K562 (cell line): ENCODE measurements around the gene LPCAT3. TPM values are rescaled to one million over a fixed set of nuclear protein-coding genes. Genes with fewer than 3 reads are reported as not detected.

Source experiments
- ATAC-seq: fragments of 200-7000 bp; cut with Tn5 transposase; 3 replicates; pipeline ENCODE4 v1.9.1; 2020; ENCODE audit warnings: moderate library complexity
- BruUV-seq: library from RNA; stranded (reverse); fragments of 400-500 nt; replicated peaks from 2 replicates; lab custom pipeline; 2021; lab: Mats Ljungman, UMichigan
- CTCF ChIA-PET: fragments of 300-600 bp; formaldehyde crosslinking; extraction: SDS; loops from one replicate; lab custom pipeline; 2021; ENCODE audit warnings: low intra/inter-chr PET ratio; lab: Yijun Ruan, JAX
- POLR2A ChIA-PET: fragments of 300-600, 350-650 bp; sonication (Branson Sonifier 250); formaldehyde crosslinking; extraction: SDS; loops from one replicate; lab custom pipeline; 2021; ENCODE audit warnings: antibody characterized with exemption, inconsistent platforms; lab: Yijun Ruan, JAX
- DNase-seq, 4 experiments: peaks; one replicate each; pipeline versions ENCODE4 v3.0.0 to v3.0.0-alpha.2; 2011 to 2018; ENCODE audit warnings: low spot score in 3 of 4, mixed read lengths in 3 of 4; ENCODE audit errors: extremely low read depth in 1 of 4
- FAIRE-seq: peaks from 2 replicates; lab custom pipeline; 2011; peaks lifted over from hg19 to GRCh38; lab: Jason Lieb, UNC
- H2AFZ ChIP-seq: 2 replicates; pipeline ENCODE4 v1.6.0; 2011; ENCODE audit warnings: low read depth, low read length, control low read depth, inconsistent platforms
- H3K27ac ChIP-seq: fragments of 200-600 bp; 3 replicates; pipeline ENCODE4 v1.8.0; 2011; ENCODE audit warnings: low read depth, mild to moderate bottlenecking, control low read depth, inconsistent platforms, low read length, moderate library complexity, mixed read lengths; ENCODE audit errors: extremely low read depth
- H3K27me3 ChIP-seq, 2 experiments: fragments of 300-600 bp in 1 of 2; 2 replicates in 1 of 2; 3 replicates in 1 of 2; pipeline versions ENCODE4 v1.6.0 to v1.8.0; 2011; ENCODE audit warnings: inconsistent platforms in 2 of 2, low read length in 2 of 2, mild to moderate bottlenecking in 1 of 2, mixed read lengths in 1 of 2, moderate library complexity in 1 of 2; ENCODE audit not compliant: control insufficient read depth in 2 of 2, insufficient read depth in 2 of 2
- H3K36me3 ChIP-seq: fragments of 300-600 bp; 3 replicates; pipeline ENCODE4 v1.8.0; 2011; ENCODE audit warnings: mild to moderate bottlenecking, low read length, inconsistent platforms; ENCODE audit not compliant: control insufficient read depth, insufficient read depth
- H3K4me1 ChIP-seq, 2 experiments: fragments of 200-600 bp in 1 of 2; replicated peaks in 1 of 2; 2 replicates in 1 of 2; 3 replicates in 1 of 2; pipeline versions ENCODE4 v1.5.1 to v1.8.0; 2011; ENCODE audit warnings: inconsistent platforms in 2 of 2, low read length in 2 of 2, mild to moderate bottlenecking in 1 of 2, mixed read lengths in 1 of 2, moderate library complexity in 1 of 2; ENCODE audit not compliant: control insufficient read depth in 2 of 2, insufficient read depth in 2 of 2
- H3K4me2 ChIP-seq: 2 replicates; pipeline ENCODE4 v1.6.1; 2011; ENCODE audit warnings: low read length, control low read depth, inconsistent platforms, mixed read lengths; ENCODE audit not compliant: insufficient read depth
- H3K4me3 ChIP-seq: fragments of 200-600 bp; sonication (generic), shearing (Covaris generic); 2 replicates; pipeline ENCODE4 v1.5.1; 2016; ENCODE audit warnings: control low read depth, inconsistent platforms
- H3K79me2 ChIP-seq: fragments of 200-600 bp; 3 replicates; pipeline ENCODE4 v1.8.0; 2011; ENCODE audit warnings: low read length, inconsistent platforms; ENCODE audit not compliant: control insufficient read depth, insufficient read depth
- H3K9ac ChIP-seq, 2 experiments: 2 replicates each; pipeline versions ENCODE4 v1.6.0 to v1.6.1; 2011; ENCODE audit warnings: low read depth in 2 of 2, low read length in 2 of 2, control low read depth in 1 of 2, inconsistent platforms in 1 of 2, mild to moderate bottlenecking in 1 of 2, mixed read lengths in 1 of 2; ENCODE audit not compliant: insufficient read depth in 1 of 2
- H3K9me1 ChIP-seq: one replicate; pipeline ENCODE4 v1.6.0; 2011; ENCODE audit warnings: inconsistent platforms, mild to moderate bottlenecking, low read length, moderate library complexity; ENCODE audit not compliant: control insufficient read depth, insufficient read depth
- H3K9me3 ChIP-seq: replicated peaks from 2 replicates; pipeline ENCODE4 v1.5.1; 2011; ENCODE audit warnings: low read depth, low read length, inconsistent platforms; ENCODE audit not compliant: control insufficient read depth, insufficient read depth
- H4K20me1 ChIP-seq: replicated peaks from 2 replicates; pipeline ENCODE4 v1.6.1; 2011; ENCODE audit warnings: low read length, inconsistent platforms, mixed read lengths; ENCODE audit not compliant: control insufficient read depth, insufficient read depth
- GABPB1 ChIP-seq: sonication (generic); formaldehyde crosslinking; IDR thresholded peaks from 2 replicates; pipeline ENCODE4 v1.8.0; 2022; ENCODE audit warnings: mild to moderate bottlenecking, missing genetic modification reagents
- ILF3 ChIP-seq: fragments of 450-650 bp; IDR thresholded peaks from 2 replicates; pipeline ENCODE4 v1.6.1; 2018; ENCODE audit warnings: antibody characterized with exemption, mild to moderate bottlenecking, moderate library complexity, borderline replicate concordance
- KHSRP ChIP-seq: fragments of 450-650 bp; IDR thresholded peaks from 2 replicates; pipeline ENCODE4 v1.6.1; 2017
- POLR2B ChIP-seq: fragments of 450-650 bp; IDR thresholded peaks from 2 replicates; pipeline ENCODE4 v1.6.1; 2018; ENCODE audit warnings: low read depth; ENCODE audit not compliant: partially characterized antibody
- SP2 ChIP-seq: IDR thresholded peaks from 2 replicates; pipeline ENCODE4 v1.6.1; 2011; ENCODE audit warnings: mild to moderate bottlenecking, low read depth, low read length, moderate library complexity; ENCODE audit not compliant: poor library complexity, severe bottlenecking; ENCODE audit errors: extremely low read depth
- TEAD4 ChIP-seq, 2 experiments: sonication (generic) in 1 of 2; formaldehyde crosslinking in 1 of 2; IDR thresholded peaks; 2 replicates each; pipeline versions ENCODE4 v1.6.1 to v1.8.0; 2012 to 2022; ENCODE audit warnings: borderline replicate concordance in 1 of 2, inconsistent platforms in 1 of 2, low read length in 1 of 2, mild to moderate bottlenecking in 1 of 2, missing genetic modification reagents in 1 of 2
- ZNF23 ChIP-seq: fragments of 250-450 bp; sonication (Bioruptor Pico); IDR thresholded peaks from 2 replicates; pipeline ENCODE4 v1.4.0; 2020; ENCODE audit warnings: mild to moderate bottlenecking
- ZNF263 ChIP-seq: sonication (generic); formaldehyde crosslinking; IDR thresholded peaks from 2 replicates; pipeline ENCODE4 v1.8.0; 2022; ENCODE audit warnings: mild to moderate bottlenecking, missing genetic modification reagents, borderline replicate concordance
- WGBS: fragments of 100-300 bp; shearing (Covaris generic); methylation state at CpG from one replicate; pipeline ENCODE4 v1.1.6; 2016; ENCODE audit warnings: low coverage, mixed read lengths; ENCODE audit not compliant: insufficient coverage; ENCODE audit errors: missing lambda C conversion rate; 5-methylcytosine and 5-hydroxymethylcytosine counted together
- in situ Hi-C: fragments of 300-500 bp; cut with MboI; formaldehyde crosslinking; loops from 4 replicates; pipeline ENCODE4 v1.15.0; 2018; ENCODE audit warnings: inconsistent platforms, mixed read lengths
- intact Hi-C: fragments of 100-400 bp; cut with micrococcal nuclease; formaldehyde crosslinking; loops from 2 replicates; pipeline ENCODE4 v1.14.2; 2022
- polyA plus RNA-seq, 8 experiments: library from polyadenylated mRNA; depleted of rRNA in 4 of 8; stranded (reverse) in 5 of 8; unstranded in 3 of 8; fragments of >200 nt; fragmentation: Nextera tagmentation in 2 of 8; fragmentation: Illumina TruSeq in 1 of 8; extraction: Ambion mirVana in 2 of 8; extraction: Trizol in 1 of 8; gene quantifications; 2 replicates each; pipeline versions ENCODE4 v1.2.1 to v1.2.3, GENCODE V29; 2011 to 2014; ENCODE audit warnings: inconsistent platforms in 1 of 8, missing spikeins in 1 of 8
- total RNA-seq, 7 experiments: library from RNA; depleted of rRNA in 6 of 7; stranded (reverse); fragments of >200 nt in 6 of 7; fragmentation: Illumina TruSeq in 2 of 7; extraction: Trizol in 2 of 7; gene quantifications; 2 replicates each; pipeline versions ENCODE4 v1.2.1 to v1.2.3, GENCODE V29; 2011 to 2021; ENCODE audit warnings: low replicate concordance in 1 of 7
- TF ChIP-seq, protein P1 (sequence below): sonication (generic); formaldehyde crosslinking; IDR thresholded peaks from 2 replicates; pipeline ENCODE4 v1.8.1; 2023; ENCODE audit warnings: mild to moderate bottlenecking, missing genetic modification reagents
- TF ChIP-seq, protein P2 (sequence below): sonication (generic); formaldehyde crosslinking; IDR thresholded peaks from 2 replicates; pipeline ENCODE4 v1.8.0; 2022; ENCODE audit warnings: missing genetic modification reagents, mild to moderate bottlenecking, borderline replicate concordance
- TF ChIP-seq, protein P3 (sequence below): fragments of 250-450 bp; sonication (Bioruptor Pico); IDR thresholded peaks from 2 replicates; pipeline ENCODE4 v1.4.0; 2020

The LPCAT3 gene
- total and polyA plus RNA-seq, 9 of the 15 experiments (the other 6 are each of a cell fraction or from before 2014, with no cell fraction given) = 4.9 to 52.5 (median 25.3) TPM

DNA sequence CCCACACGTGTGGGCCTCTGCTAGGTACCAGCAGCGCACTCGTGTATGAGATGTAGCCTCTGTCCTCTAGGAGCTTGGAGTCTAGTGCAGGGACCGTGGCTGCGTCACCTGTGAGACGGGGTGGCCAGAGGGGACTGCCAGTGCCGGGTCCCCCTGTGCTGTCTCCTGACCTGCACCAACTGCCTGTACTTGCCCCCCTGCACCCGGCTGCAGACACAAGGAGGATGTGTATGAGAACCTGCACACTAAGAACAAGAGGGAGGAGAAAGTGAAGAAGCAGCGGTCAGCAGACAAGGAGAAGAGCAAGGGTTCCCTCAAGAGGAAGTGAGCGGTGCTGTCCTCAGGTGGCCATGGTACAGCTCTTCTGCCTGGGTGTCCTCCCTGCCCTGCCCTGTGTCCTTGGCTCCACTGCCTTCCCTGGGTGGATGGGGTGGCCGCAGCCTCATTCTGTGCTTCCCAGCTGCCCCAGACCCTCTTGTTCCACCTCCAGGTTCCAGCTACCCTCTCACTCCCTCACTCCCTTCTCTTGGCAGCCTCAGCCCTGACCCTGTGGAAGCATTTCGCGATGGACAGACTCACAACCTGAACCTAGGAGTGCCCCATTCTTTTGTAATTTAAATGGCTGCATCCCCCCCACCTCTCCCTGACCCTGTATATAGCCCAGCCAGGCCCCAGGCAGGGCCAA is 57.5 kb downstream of the LPCAT3 start:
- Histone ChIP-seq H3K27ac (peak overlapping the region; percentile 96), H3K4me1 (peaks cover 41 to 72% of the 10 kb centered on the region in 2 experiments), H3K4me3 (peak overlapping the region; percentile 42), H3K9ac (peak overlapping the region; percentile 92 to 96), H3K9me1 (no peaks in the 10 kb centered on the region), H3K4me2 (peak overlapping the region; percentile 95), H3K27me3 (no peaks in the 10 kb centered on the region), H3K36me3 (peaks cover 13% of the 10 kb centered on the region; the same call in 1 of the 3 replicates), H2AFZ (peak overlapping the region; percentile 89), H3K79me2 (peaks cover 10% of the 10 kb centered on the region; the same call in 2 of the 3 replicates), H4K20me1 (no peaks in the 10 kb centered on the region), H3K9me3 (no peaks in the 10 kb centered on the region)
- no TSS peak for BruUV-seq
- intact Hi-C loops = loop anchor here (1.0 to 10.0 kb wide), 3 partner anchors 14 to 224 kb away; partner anchors contain the start of gene PEX5
- ChIA-PET CTCF (interaction anchor here (1.4 to 1.8 kb wide), 3 partner anchors 16 to 91 kb away, joined by 4 to 13 read pairs (median 5); partner anchors contain the start of genes C12orf57 and RNU7-1), POLR2A (interaction anchor here (0.6 to 8.0 kb wide), 16 partner anchors 9 to 406 kb away, joined by 3 to 98 read pairs (median 4); partner anchors contain the start of genes C12orf57, RNU7-1, SPSB2 and TPI1)
- WGBS = 70% methylated on average over 11 of the region's 13 CpGs
- ATAC-seq (peak; percentile 50), FAIRE-seq (peak; percentile 81), DNase-seq (peak in 1 of 4 experiments; percentile 65)
- in situ Hi-C loops = no loop called here
- TF ChIP-seq, protein P1, sequence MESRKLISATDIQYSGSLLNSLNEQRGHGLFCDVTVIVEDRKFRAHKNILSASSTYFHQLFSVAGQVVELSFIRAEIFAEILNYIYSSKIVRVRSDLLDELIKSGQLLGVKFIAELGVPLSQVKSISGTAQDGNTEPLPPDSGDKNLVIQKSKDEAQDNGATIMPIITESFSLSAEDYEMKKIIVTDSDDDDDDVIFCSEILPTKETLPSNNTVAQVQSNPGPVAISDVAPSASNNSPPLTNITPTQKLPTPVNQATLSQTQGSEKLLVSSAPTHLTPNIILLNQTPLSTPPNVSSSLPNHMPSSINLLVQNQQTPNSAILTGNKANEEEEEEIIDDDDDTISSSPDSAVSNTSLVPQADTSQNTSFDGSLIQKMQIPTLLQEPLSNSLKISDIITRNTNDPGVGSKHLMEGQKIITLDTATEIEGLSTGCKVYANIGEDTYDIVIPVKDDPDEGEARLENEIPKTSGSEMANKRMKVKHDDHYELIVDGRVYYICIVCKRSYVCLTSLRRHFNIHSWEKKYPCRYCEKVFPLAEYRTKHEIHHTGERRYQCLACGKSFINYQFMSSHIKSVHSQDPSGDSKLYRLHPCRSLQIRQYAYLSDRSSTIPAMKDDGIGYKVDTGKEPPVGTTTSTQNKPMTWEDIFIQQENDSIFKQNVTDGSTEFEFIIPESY (CRISPR knock-in tag) = 0 out of 2 replicates have a peak, but pooled peaks have one; percentile 51
- TF ChIP-seq, protein P2, sequence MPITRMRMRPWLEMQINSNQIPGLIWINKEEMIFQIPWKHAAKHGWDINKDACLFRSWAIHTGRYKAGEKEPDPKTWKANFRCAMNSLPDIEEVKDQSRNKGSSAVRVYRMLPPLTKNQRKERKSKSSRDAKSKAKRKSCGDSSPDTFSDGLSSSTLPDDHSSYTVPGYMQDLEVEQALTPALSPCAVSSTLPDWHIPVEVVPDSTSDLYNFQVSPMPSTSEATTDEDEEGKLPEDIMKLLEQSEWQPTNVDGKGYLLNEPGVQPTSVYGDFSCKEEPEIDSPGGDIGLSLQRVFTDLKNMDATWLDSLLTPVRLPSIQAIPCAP (CRISPR knock-in tag) = no peak
- no peak for TF ChIP-seq SP2
- TF ChIP-seq KHSRP = no peak
- peak; percentile 38; the same call in 1 of the 2 replicates for TF ChIP-seq GABPB1 (CRISPR knock-in tag)
- TF ChIP-seq ILF3 = no peak
- TF ChIP-seq TEAD4 (IDR thresholded peaks at IDR 0.05; ENCODE audit: low read length) = no peak
- no peak for TF ChIP-seq TEAD4 (CRISPR knock-in tag; IDR thresholded peaks at IDR 0.05; ENCODE audit: borderline replicate concordance)
- TF ChIP-seq POLR2B = no peak
- TF ChIP-seq ZNF23 (CRISPR knock-in tag) = no peak
- TF ChIP-seq ZNF263 (CRISPR knock-in tag) = peak; percentile 60; the same call in 1 of the 2 replicates
- TF ChIP-seq, protein P3, sequence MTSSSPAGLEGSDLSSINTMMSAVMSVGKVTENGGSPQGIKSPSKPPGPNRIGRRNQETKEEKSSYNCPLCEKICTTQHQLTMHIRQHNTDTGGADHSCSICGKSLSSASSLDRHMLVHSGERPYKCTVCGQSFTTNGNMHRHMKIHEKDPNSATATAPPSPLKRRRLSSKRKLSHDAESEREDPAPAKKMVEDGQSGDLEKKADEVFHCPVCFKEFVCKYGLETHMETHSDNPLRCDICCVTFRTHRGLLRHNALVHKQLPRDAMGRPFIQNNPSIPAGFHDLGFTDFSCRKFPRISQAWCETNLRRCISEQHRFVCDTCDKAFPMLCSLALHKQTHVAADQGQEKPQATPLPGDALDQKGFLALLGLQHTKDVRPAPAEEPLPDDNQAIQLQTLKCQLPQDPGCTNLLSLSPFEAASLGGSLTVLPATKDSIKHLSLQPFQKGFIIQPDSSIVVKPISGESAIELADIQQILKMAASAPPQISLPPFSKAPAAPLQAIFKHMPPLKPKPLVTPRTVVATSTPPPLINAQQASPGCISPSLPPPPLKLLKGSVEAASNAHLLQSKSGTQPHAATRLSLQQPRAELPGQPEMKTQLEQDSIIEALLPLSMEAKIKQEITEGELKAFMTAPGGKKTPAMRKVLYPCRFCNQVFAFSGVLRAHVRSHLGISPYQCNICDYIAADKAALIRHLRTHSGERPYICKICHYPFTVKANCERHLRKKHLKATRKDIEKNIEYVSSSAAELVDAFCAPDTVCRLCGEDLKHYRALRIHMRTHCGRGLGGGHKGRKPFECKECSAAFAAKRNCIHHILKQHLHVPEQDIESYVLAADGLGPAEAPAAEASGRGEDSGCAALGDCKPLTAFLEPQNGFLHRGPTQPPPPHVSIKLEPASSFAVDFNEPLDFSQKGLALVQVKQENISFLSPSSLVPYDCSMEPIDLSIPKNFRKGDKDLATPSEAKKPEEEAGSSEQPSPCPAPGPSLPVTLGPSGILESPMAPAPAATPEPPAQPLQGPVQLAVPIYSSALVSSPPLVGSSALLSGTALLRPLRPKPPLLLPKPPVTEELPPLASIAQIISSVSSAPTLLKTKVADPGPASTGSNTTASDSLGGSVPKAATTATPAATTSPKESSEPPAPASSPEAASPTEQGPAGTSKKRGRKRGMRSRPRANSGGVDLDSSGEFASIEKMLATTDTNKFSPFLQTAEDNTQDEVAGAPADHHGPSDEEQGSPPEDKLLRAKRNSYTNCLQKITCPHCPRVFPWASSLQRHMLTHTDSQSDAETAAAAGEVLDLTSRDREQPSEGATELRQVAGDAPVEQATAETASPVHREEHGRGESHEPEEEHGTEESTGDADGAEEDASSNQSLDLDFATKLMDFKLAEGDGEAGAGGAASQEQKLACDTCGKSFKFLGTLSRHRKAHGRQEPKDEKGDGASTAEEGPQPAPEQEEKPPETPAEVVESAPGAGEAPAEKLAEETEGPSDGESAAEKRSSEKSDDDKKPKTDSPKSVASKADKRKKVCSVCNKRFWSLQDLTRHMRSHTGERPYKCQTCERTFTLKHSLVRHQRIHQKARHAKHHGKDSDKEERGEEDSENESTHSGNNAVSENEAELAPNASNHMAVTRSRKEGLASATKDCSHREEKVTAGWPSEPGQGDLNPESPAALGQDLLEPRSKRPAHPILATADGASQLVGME (CRISPR knock-in tag) = no peak
